Body of pancreas (tissue), 4 donors: ENCODE measurements around the gene CYFIP2. TPM values are rescaled to one million over a fixed set of nuclear protein-coding genes. Genes with fewer than 3 reads are reported as not detected.

Experiments
- ATAC-seq: fragments of 150-250 bp; one replicate; pipeline ENCODE4 v1.9.1; 2016
- DNase-seq, 4 donors: peaks; one replicate each; pipeline ENCODE4 v3.0.0-alpha.2; 2019
- H3K27ac ChIP-seq, 4 donors: fragments of 200-600 bp; sonication (generic); 1 replicate in 3 of 4; 2 replicates in 1 of 4; pipeline versions ENCODE4 v1.5.1 to v1.6.1; 2016 to 2019; ENCODE audit warnings: mild to moderate bottlenecking in 1 of 4, mixed read lengths in 1 of 4, moderate library complexity in 1 of 4
- H3K27me3 ChIP-seq, 2 donors: fragments of 200-600 bp; sonication (generic); one replicate each; pipeline ENCODE4 v1.6.0; 2016; ENCODE audit warnings: mild to moderate bottlenecking in 1 of 2
- H3K36me3 ChIP-seq, 2 donors: fragments of 200-600 bp; sonication (generic); replicated peaks in 1 of 2; 2 replicates each; pipeline ENCODE4 v1.5.1; 2016; ENCODE audit warnings: low read depth in 2 of 2; ENCODE audit not compliant: insufficient read depth in 1 of 2
- H3K4me1 ChIP-seq: fragments of 200-600 bp; sonication (generic); one replicate; pipeline ENCODE4 v1.6.0; 2016
- H3K4me3 ChIP-seq, 2 donors: fragments of 200-600 bp; sonication (generic); 1 replicate in 1 of 2; 2 replicates in 1 of 2; pipeline ENCODE4 v1.5.1; 2016 to 2019
- H3K9me3 ChIP-seq, 3 donors: fragments of 200-600 bp; sonication (generic); 1 replicate in 2 of 3; 2 replicates in 1 of 3; pipeline ENCODE4 v1.5.1; 2016
- CTCF ChIP-seq, 7 experiments: fragments of 450-650 bp in 4 of 7; fragments of 200-600 bp in 3 of 7; sonication (generic) in 3 of 7; IDR thresholded peaks; one replicate each; pipeline ENCODE4 v1.5.1; 2016 to 2019; ENCODE audit warnings: antibody characterized with exemption in 7 of 7
- POLR2A ChIP-seq, 3 donors: fragments of 450-650 bp; IDR thresholded peaks; one replicate each; pipeline ENCODE4 v1.6.1; 2016; ENCODE audit warnings: antibody characterized with exemption in 3 of 3, mild to moderate bottlenecking in 2 of 3
- WGBS, 2 donors: methylation state at CpG; one replicate each; pipeline ENCODE4 v1.1.5; 2017; 5-methylcytosine and 5-hydroxymethylcytosine counted together
- intact Hi-C: fragments of 100-400 bp; cut with DNase I; formaldehyde crosslinking; loops from one replicate; pipeline ENCODE4 v1.15.1; 2023
- total RNA-seq, 2 donors: library from RNA; depleted of rRNA; stranded (reverse); fragments of >200 nt; gene quantifications; one replicate each; pipeline ENCODE4 v1.1.0, GENCODE V29; 2016

CYFIP2 gene
- total RNA-seq, 2 donors from 2014 or later: 15.6 to 22.1 TPM

- 62 to 67% methylated on average over 7 of the region's 7 CpGs for WGBS, 2 donors
- no peak overlapping the region for H3K27ac ChIP-seq
- H3K9me3 ChIP-seq: no peaks in the 10 kb centered on the region
- no peak overlapping the region for H3K4me3 ChIP-seq
- H3K27me3 ChIP-seq: no peaks in the 10 kb centered on the region
- no peak for ATAC-seq
- peaks cover 0 to 4% of the 10 kb centered on the region in 2 donors for H3K36me3 ChIP-seq
- intact Hi-C loops: no loop called here
- H3K4me1 ChIP-seq: no peaks in the 10 kb centered on the region
- no peak for DNase-seq
- TF ChIP-seq POLR2A (IDR thresholded peaks at IDR 0.05) (no peak), CTCF (IDR thresholded peaks at IDR 0.05) (no peak)
These were observed 101.1 kb downstream of the CYFIP2 start for GRCh38 chr5:157366741-157367674.

GRCh38 chr5:157369507-157369906, 103.6 kb downstream of the CYFIP2 start:
- Histone ChIP-seq H3K9me3 (no peaks in the 10 kb centered on the region), H3K36me3 (no peaks in the 10 kb centered on the region), H3K4me3 (no peak overlapping the region), H3K27ac (no peak overlapping the region), H3K27me3 (no peaks in the 10 kb centered on the region), H3K4me1 (no peaks in the 10 kb centered on the region)
- intact Hi-C loops: no loop called here
- TF ChIP-seq CTCF (IDR thresholded peaks at IDR 0.05) (no peak), POLR2A (IDR thresholded peaks at IDR 0.05) (no peak)
- no peak for DNase-seq
- no peak for ATAC-seq
- WGBS, 2 donors: 97 to 100% methylated on average over 2 of the region's 2 CpGs

GRCh38 chr5:157370967-157371366, 105.0 kb downstream of the CYFIP2 start:
- Histone ChIP-seq H3K4me1 (no peaks in the 10 kb centered on the region), H3K9me3 (no peaks in the 10 kb centered on the region), H3K27me3 (no peaks in the 10 kb centered on the region), H3K36me3 (no peaks in the 10 kb centered on the region), H3K4me3 (no peak overlapping the region), H3K27ac (no peak overlapping the region)
- ATAC-seq: no peak
- intact Hi-C loops: no loop called here
- DNase-seq: no peak
- WGBS, 2 donors: 82 to 87% methylated on average over 6 of the region's 6 CpGs
- TF ChIP-seq CTCF (IDR thresholded peaks at IDR 0.05) (no peak), POLR2A (IDR thresholded peaks at IDR 0.05) (no peak)

GRCh38 chr5:157371655-157372471, 105.9 kb downstream of the CYFIP2 start:
- Histone ChIP-seq H3K27me3 (no peaks in the 10 kb centered on the region), H3K9me3 (no peaks in the 10 kb centered on the region), H3K36me3 (no peaks in the 10 kb centered on the region), H3K27ac (no peak overlapping the region), H3K4me3 (no peak overlapping the region), H3K4me1 (no peaks in the 10 kb centered on the region)
- intact Hi-C loops: no loop called here
- TF ChIP-seq CTCF (IDR thresholded peaks at IDR 0.05): no peak
- TF ChIP-seq POLR2A (IDR thresholded peaks at IDR 0.05): no peak
- no peak for ATAC-seq
- DNase-seq: no peak
- WGBS, 2 donors: 78 to 84% methylated on average over 5 of the region's 5 CpGs
